Progenitor cell of endocrine pancreas (in vitro differentiated cells): ENCODE results near the gene ATP8A2. TPM values are rescaled to one million over a fixed set of nuclear protein-coding genes. Genes with fewer than 3 reads are reported as not detected.
"Not testable (repeated sequence)": the region's sequence is repeated elsewhere in the genome, so short reads cannot be mapped to it uniquely, and the experiment has no call there.

Experiments used
- DNase-seq: peaks from one replicate; pipeline ENCODE4 v3.0.0; 2021; ENCODE audit warnings: low spot score; ENCODE audit not compliant: unreplicated experiment
- H3K27ac Mint-ChIP-seq: 2 replicates; pipeline ENCODE4 v1.8.0; 2021; ENCODE audit warnings: mild to moderate bottlenecking, moderate library complexity, mixed read lengths
- H3K27me3 Mint-ChIP-seq: 2 replicates; pipeline ENCODE4 v1.8.0; 2021; ENCODE audit warnings: mixed read lengths
- H3K36me3 Mint-ChIP-seq: 2 replicates; pipeline ENCODE4 v1.8.0; 2022; ENCODE audit warnings: mixed read lengths; ENCODE audit not compliant: insufficient read depth
- H3K4me1 Mint-ChIP-seq: 2 replicates; pipeline ENCODE4 v1.8.0; 2021; ENCODE audit warnings: low read depth, mixed read lengths
- H3K4me3 Mint-ChIP-seq: 2 replicates; pipeline ENCODE4 v1.8.0; 2021; ENCODE audit warnings: low read depth, mild to moderate bottlenecking, moderate library complexity, mixed read lengths
- H3K9me3 Mint-ChIP-seq: 2 replicates; pipeline ENCODE4 v1.8.0; 2021; ENCODE audit warnings: low read depth, mixed read lengths
- CTCF ChIP-seq: fragments of 200-600 bp; sonication (generic); IDR thresholded peaks from one replicate; pipeline ENCODE4 v1.5.0; 2021; ENCODE audit warnings: antibody characterized with exemption, mild to moderate bottlenecking; ENCODE audit not compliant: unreplicated experiment
- total RNA-seq: library from RNA; stranded (reverse); gene quantifications from 2 replicates; pipeline ENCODE4 v1.2.1, GENCODE V29; 2021

The ATP8A2 gene
- total RNA-seq, 1 donor from 2014 or later: 0.38 TPM

GRCh38 chr13:25778808-25779305, 407.1 kb downstream of the ATP8A2 start:
- Mint-ChIP-seq H3K27me3 (peaks cover 12% of the 10 kb centered on the region), H3K4me3 (no peak overlapping the region), H3K9me3 (no peaks in the 10 kb centered on the region), H3K36me3 (no peaks in the 10 kb centered on the region), H3K4me1 (peaks cover 26% of the 10 kb centered on the region), H3K27ac (no peak overlapping the region)
- DNase-seq: no peak
- no peak for TF ChIP-seq CTCF

- Mint-ChIP-seq H3K27me3 (peaks cover 9% of the 10 kb centered on the region), H3K36me3 (no peaks in the 10 kb centered on the region), H3K9me3 (no peaks in the 10 kb centered on the region), H3K4me3 (no peak overlapping the region), H3K4me1 (peaks cover 6% of the 10 kb centered on the region), H3K27ac (no peak overlapping the region)
- DNase-seq: no peak
- no peak for TF ChIP-seq CTCF
Measured at GRCh38 chr13:25783076-25783475, 411.3 kb downstream of the ATP8A2 start.

- Mint-ChIP-seq H3K4me1 (peaks cover 3% of the 10 kb centered on the region), H3K9me3 (no peaks in the 10 kb centered on the region), H3K27me3 (peaks cover 6% of the 10 kb centered on the region), H3K36me3 (no peaks in the 10 kb centered on the region), H3K4me3 (no peak overlapping the region), H3K27ac (no peak overlapping the region)
- no peak for DNase-seq
- no peak for TF ChIP-seq CTCF
Measured at GRCh38 chr13:25783601-25784024, 411.8 kb downstream of the ATP8A2 start.

- H3K27ac Mint-ChIP-seq: no peak overlapping the region
- no peak overlapping the region for H3K4me3 Mint-ChIP-seq
- peaks cover 2% of the 10 kb centered on the region for H3K27me3 Mint-ChIP-seq
- no peak for DNase-seq
- no peaks in the 10 kb centered on the region for H3K9me3 Mint-ChIP-seq
- H3K4me1 Mint-ChIP-seq: peaks cover 2% of the 10 kb centered on the region
- no peaks in the 10 kb centered on the region for H3K36me3 Mint-ChIP-seq
- TF ChIP-seq CTCF: no peak
Measured at GRCh38 chr13:25784119-25784518, 412.3 kb downstream of the ATP8A2 start.

- not testable (repeated sequence) for H3K9me3 Mint-ChIP-seq, H3K36me3 Mint-ChIP-seq, H3K27ac Mint-ChIP-seq, DNase-seq, H3K4me1 Mint-ChIP-seq, H3K4me3 Mint-ChIP-seq, H3K27me3 Mint-ChIP-seq
Measured at GRCh38 chr13:25790137-25790536, 418.4 kb downstream of the ATP8A2 start.

- no peak overlapping the region for H3K27ac Mint-ChIP-seq
- peaks cover 9% of the 10 kb centered on the region for H3K27me3 Mint-ChIP-seq
- DNase-seq: no peak
- H3K9me3 Mint-ChIP-seq: no peaks in the 10 kb centered on the region
- no peak for TF ChIP-seq CTCF
- no peaks in the 10 kb centered on the region for H3K4me1 Mint-ChIP-seq
- no peak overlapping the region for H3K4me3 Mint-ChIP-seq
- H3K36me3 Mint-ChIP-seq: no peaks in the 10 kb centered on the region
Measured at GRCh38 chr13:25795277-25795676, 423.5 kb downstream of the ATP8A2 start.
